PC-3 (cell line): ENCODE data around the gene RAP1B.

Source experiments
- EZH2 ChIP-seq: fragments of 300-600 bp; sonication (generic); IDR thresholded peaks from one replicate; pipeline ENCODE4 v1.6.1; 2017; ENCODE audit warnings: antibody characterized with exemption, mild to moderate bottlenecking, low read length; ENCODE audit not compliant: unreplicated experiment
- TF ChIP-seq, protein P1 (sequence below): fragments of 300-600 bp; sonication (generic); conservative IDR thresholded peaks from 2 replicates; pipeline ENCODE4 v1.5.1; 2017; ENCODE audit warnings: antibody characterized with exemption, low read depth, mild to moderate bottlenecking, low read length

DNA sequence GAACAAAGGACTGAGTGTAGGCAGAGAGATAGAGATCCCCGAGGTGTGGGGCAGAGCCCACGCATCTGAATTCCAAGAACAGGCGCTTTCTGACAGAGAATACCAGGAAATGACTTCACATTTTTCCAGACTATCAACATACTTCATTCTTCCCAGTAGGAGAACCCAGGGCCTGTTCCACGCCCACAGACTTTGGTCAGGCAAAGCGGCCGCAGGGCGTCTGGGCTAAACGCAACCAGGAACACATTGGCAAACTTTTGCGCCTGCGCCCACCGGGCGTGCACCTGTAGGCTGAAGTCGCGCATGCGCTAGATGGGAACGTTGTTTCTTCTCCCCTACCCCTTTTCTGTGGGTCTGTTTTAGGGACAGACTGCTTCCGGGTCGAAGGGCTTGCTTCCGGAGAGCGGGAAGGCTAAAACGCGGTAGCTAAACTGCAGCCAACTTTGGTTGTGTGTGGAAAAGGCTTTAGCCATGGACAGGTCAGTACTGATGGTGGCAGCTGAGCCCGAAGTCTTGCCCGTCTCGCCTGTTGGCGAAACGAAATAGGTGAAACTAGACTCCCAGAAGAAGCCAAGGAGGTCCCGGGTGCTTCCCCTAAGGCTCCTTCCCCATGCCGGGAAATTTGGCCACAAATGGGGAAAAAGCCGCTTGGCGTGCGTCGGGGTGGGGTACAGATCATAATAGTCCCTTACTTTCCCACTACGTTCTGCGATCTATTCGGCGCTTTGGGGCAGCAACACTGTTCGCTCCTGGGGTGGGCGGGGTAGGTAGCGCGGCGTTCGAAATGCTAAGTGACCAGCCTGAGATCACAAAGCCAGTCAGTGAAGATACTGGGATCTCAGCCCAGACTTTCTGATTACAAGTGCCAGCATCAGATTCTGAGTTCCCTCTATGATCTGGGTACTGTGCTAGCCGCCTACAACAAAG, 76.2 kb downstream of the RAP1B start, which contains the start of gene NUP107:
- TF ChIP-seq, protein P1, sequence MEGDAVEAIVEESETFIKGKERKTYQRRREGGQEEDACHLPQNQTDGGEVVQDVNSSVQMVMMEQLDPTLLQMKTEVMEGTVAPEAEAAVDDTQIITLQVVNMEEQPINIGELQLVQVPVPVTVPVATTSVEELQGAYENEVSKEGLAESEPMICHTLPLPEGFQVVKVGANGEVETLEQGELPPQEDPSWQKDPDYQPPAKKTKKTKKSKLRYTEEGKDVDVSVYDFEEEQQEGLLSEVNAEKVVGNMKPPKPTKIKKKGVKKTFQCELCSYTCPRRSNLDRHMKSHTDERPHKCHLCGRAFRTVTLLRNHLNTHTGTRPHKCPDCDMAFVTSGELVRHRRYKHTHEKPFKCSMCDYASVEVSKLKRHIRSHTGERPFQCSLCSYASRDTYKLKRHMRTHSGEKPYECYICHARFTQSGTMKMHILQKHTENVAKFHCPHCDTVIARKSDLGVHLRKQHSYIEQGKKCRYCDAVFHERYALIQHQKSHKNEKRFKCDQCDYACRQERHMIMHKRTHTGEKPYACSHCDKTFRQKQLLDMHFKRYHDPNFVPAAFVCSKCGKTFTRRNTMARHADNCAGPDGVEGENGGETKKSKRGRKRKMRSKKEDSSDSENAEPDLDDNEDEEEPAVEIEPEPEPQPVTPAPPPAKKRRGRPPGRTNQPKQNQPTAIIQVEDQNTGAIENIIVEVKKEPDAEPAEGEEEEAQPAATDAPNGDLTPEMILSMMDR: no peak
- no peak for TF ChIP-seq EZH2
